Activated CD4-positive, alpha-beta T cell treated with anti-CD3 and anti-CD28 coated beads for 1 hour (primary cell): ENCODE measurements around the gene C6orf47.

Experiments used
- DNase-seq: peaks from one replicate; pipeline ENCODE4 v3.0.0-alpha.2; 2020

C6orf47 gene

DNA sequence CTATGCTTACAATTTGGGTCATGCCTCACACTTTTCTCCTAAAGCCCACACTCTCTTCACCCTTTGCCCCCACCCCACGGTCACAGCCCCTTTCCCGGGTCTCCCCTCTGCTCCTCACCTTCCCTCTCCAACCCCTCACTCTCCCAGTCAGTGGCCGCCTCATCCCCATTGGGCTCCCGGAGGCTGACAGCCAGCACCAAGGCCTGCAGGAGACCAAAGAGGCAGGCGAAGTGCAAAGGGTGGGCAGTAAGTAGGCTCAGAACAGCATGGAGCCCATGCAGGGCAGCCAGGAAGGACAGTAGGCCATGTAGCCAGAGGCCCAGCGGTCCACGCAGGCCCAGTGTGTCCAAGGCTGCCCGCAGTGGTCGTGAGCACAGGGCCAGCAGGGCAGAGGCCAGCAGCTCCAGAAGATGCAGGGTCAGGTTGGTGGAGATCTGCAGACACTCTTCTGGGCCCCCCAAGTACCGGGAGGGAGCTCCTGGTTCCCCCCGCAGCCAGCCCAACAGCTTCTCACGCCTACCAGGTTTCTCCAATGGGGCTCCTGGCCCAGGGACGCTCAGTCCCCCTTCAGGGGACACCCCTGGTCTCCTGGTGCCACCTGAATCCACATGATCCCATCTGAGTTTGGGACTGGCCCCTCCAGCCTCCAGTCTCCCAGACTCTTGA, 1.5 kb downstream of the C6orf47 start:
- DNase-seq: no peak

DNA sequence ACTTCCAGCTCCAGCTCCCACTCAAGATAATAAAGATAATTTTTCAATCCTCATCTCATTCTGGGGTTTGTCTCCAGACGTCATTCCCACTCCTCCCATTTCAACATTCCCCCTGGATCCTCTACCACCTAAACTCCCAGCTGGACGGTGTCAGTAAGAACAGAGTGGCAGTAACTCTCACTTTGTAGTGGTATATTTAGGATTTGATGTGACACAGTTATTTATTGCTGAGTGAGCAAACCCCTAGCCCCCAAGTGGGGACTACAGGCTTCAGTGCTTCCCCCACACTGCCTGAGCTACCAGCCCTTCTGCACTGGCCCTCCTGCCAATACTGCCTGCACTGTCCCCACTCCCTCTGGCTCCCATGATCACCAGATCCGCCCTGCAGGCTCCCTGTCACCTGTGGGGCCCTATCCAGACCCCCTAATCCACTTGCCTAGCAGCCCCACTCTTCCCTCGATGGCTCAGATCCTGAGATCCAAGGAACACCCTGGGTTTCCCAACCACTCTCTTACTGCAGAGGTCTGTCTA, 2.4 kb downstream of the C6orf47 start:
- no peak for DNase-seq

DNA sequence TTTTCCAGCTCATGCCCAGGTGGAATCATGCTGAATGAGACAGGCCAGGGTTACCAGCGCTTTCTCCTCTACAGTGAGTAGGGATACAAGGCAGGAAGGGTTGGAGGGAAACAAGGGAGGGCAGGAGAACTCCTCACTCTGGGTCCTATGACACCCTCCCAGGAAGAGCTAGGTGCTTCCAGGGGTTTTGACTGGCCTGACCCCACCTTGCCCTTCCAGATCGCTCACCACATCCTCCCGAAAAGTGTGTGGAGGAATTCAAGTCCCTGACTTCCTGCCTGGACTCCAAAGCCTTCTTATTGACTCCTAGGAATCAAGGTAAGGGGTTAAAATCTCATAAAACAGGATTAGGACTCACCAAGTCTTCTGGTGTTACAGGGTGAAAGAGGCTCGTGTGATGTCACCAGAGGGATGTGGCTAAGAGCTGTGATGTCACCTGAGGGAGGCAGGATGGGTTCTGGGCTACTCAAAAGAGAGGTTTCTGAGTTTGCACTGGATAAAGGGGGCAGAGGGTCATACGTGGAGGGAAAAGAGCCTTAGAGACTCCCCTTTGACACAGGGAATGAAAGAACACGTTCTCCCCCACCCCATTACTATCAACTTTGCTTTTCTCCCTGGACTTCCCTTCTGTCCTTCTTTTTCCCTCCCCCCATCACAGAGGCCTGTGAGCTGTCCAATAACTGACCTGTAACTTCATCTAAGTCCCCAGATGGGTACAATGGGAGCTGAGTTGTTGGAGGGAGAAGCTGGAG, 3.0 kb downstream of the C6orf47 start:
- DNase-seq: no peak

DNA sequence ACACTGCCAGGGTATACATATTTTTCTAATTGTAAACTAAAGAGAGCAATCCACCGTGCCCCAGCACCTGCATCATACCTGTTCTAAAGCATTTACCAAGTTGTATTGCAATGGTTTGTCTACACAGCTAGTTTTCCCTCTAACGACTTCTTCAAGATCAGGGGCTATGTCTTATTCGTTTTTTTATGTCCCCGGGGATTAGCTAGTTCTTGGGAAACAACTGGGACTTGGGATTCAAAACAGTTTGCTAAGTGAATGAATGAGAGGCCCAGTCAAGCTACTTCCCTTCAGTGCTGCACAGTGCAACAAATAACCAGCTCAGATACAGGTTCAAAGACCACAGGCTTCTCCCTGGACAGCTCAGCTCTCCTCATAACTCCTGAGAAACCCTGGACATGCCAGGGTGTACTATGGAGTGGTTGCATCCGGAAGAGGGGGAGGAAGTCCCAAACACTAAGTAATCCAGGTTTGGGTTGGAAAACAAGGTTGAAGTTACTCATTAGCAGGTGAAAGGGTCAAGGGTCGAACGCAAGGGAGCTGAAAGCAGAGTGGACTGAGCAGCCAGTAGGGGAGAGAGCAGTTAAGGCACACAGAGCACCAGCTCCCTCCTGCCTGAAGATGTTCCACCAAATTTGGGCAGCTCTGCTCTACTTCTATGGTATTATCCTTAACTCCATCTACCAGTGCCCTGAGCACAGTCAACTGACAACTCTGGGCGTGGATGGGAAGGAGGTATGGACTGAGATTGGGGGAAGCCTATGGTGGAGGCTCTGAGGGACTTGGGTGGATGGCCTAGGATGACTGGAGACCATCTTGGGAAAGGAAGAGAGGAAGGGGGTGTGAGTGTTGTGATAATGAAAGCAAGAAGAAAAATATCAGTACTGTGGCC, 5.0 kb downstream of the C6orf47 start, which contains the start of gene APOM:
Gene APOM (plus strand): TSS at position 546 of the 889 bp plus-strand sequence. CDS start 73 bp downstream, at position 619.
- DNase-seq: no peak

DNA sequence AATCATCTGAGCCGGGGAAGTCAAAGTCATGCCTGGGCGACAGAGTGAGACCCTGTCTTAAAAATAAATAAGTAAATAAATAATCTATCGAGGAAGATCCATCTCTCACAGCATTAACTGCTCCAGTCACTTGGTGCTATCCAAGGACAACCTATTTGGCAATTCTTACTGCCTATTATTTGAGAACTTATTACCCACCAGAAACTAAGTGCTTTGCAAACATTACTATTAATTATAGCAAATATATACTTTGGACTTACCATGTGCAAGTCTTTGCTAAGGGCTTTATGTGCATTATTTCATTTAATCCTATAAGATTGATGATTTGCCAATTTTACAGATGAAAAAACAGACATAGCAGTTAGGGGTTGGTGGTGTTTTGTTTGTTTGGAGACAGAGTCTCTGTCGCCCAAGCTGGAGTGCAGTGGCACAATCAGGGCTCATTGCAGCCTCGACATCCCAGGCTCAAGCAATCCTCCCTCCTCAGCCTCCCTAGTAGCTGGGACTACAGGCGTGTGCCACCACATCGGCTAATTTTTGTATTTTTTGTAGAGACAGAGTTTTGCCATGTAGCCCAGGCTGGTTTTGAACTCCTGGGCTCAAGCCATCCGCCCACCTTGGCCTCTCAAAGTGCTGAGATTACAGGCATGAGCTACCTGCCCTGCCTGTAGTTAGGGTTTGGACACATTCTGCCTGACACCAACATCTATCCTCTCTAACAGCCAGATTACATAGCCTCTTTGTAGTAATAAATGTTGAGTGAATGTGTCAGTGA, 5.8 kb downstream of the C6orf47 start:
- DNase-seq: no peak

DNA sequence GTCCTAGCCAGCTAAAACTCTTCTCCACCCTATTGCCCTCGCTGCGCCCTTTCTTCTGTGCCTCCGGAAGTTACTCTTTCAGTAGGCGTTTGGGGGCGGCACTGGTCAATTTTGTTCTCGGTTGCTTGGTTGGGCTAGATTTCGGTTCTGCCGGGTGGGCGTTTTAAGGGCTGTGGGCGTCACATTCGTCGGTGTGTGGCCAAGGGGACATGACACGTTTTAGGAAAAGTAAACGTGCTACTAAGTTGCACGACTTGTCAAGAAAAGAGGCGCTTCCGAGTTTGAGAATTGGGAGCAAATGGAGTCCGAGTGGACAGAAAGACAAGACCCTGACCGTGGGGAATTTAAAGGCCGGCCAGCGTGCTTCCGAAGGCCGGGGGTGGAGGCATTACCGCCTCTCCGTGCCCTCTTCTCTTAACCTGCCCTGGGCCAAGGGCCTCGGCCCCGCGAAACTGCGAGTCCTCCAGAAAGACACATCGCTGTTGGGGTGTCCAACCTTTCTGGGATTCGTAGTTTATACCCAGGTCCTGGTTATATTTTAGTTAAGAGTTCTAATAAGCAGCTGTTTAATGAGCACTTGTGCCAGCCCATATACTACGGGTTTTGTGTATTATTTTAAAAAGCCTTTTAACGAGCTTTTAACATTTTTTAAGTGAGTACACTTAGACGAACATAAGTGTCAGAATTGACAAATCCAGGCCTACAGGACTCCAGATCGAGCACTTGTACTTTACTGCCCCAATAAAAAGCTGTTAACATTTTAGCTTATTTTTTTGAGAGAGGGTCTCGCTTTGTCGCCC, 7.5 kb downstream of the C6orf47 start:
- DNase-seq: no peak

DNA sequence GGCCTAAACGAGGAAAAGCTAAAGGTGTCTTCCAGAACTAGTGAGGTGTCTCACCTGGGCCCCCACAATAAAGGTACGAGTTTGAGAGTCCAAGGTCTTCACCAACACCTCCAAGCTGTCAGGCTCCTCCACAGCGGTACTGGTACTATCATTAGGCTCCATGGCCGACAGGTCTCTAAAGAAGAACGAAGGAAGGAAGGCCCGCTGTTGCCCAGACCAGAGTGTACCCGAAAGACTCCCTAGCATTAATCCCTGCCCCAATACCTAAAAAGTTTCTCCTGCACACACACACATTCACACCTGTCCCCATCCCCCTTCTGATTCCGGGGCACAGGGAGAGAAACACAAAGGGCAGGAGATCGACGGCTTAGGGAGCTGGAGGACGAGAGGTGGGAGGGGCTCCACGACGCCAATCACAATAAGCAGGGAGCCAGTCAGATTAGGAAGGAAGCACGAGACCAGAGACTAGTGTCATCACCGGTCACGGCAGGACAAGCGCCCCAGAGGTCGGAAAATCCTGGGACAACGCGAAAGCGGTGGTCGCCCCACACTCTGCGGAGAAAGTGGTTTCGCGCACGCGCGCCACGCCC, 8.9 kb downstream of the C6orf47 start:
- DNase-seq: no peak

DNA sequence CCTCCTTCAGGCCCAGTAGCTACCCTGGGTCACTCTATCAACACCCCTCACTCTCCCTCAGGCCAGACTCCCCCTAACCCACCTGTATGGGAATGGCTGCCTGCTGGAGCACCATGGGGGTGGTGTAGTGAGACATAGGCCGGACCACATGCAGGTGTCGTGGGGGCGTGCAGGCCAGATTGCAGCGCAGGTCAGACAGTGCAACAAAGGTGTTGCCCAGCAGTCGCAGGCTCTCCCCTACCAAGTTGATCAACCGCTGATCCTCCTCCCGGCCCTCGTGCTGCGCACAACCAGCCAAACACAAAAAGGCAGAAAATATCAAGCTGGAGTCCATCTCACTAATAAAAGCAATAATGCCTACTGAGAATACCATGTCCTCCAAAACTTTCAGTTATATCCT, 15.3 kb downstream of the C6orf47 start:
- no peak for DNase-seq

DNA sequence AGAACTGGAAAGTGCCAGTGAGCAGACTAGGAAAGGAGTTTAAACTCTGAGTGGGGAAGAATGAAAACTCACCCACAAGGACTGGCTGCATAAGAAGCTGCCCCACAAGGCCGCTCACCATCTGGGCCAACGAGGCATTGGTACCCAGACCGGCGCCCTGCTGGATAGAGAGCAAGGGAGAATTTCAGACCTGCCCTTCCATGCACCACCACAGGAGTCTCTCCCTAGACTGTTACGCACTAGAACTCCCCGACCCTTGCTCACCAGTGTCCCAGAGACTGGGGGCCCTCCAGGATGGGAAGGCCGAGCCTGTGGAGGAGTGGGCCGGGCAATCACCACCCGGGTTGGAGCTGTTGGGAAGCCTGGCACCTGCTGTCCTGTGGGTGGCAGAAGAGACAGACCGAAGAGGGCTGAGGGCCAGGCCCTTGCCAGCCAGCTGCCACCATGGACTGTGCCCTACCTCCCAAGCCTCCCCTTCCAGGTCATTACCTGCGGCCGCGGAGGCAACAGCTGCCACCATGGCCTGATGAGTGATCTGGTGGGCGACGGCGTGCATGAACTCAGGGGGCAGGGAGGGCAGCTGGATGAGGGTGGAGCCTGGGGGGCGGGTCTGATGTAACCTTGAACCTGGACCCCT, 16.6 kb downstream of the C6orf47 start:
- DNase-seq: no peak

DNA sequence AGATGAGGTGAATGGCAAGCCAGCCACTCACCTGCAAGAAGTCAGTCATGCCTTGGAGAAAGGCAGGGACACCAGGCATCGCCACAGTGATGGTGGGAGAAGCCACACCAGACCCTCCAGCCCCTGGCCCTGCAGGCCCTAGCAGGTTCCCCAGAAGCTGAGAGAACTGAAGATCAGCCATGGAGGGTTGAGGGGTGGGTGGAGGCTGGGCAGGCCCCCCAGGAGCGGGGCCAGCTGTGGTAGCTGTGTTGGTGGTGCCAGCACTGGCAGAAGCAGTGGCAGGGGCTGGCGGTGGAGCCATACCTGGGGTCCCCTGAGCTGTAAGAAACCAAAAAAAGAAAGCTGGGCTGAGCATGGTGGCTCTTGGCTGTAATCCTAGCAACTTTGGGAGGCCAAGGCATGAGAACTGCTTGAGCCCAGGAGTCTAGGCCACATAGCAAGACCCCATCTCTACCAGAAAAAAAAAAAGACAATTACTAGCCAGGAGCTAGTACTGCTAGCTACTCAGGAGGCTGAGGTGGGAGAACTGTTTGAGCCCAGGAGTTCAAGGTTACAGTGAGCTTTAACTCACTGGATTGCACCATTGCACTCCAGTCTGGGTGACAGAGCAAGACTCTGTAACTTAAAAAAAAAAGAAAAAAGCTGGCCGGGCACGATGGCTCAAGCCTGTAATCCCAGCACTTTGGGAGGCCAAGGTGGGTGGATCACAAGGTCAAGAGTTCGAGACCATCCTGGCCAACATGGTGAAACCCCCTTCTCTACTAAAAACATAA, 17.6 kb downstream of the C6orf47 start:
- no peak for DNase-seq

DNA sequence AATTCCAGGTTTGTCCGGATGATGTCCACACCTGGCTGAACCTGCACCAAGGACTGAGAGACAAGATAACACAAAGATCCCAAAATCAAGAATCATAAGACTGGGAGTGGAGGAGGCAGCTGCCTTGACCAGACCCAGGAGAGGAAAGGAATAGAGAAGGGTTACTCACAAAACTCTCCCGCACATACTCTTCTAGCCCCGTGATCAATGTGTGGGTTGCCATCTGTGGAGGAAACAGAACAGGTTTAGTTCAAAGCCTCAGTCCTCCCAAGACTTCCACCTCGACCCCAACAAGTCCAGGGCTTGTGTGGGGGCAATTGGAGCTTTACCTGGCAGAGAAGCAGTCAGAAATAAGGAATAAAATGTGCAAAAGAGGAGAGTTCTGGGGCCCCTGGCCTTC, 19.2 kb downstream of the C6orf47 start:
- DNase-seq: no peak

DNA sequence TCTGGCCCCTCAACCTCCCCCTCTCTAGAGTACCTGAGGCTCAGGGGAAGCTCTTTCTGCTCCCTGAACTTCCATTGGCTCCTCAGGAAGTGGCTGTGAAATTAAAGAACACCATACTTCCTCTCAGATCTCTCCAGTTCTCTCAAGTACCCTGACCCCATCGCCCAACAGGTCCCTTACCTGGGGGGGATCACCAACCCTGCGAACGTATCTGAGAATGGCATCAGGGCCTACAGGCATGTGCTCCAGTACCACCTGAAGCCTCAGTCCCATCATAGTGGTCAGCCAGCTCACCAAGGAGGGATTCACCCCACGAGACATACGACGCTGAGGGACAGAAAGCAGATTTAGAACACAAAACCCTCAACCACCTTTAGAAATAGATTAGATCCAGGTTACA, 20.0 kb downstream of the C6orf47 start:
- no peak for DNase-seq

DNA sequence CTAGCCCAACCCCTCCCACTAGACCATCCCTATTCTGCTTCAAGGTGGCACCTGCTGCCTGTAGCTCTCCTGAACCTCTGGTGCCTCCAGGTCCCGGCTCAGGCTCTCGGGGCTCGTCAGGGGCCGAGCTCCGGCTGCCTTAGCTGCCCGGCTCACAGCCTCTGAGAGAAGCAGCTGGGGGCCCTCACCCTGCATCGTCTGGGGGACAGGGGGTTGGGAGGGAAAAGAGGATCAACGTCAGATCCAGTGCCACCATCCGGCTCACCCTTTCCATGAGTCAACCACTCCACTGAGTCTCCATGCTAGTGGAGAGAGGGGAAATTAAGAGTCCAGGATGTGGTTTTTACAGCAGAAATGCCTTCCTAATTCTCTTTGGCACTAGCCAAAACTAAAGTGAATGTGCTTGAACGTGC, 21.1 kb downstream of the C6orf47 start:
- no peak for DNase-seq

DNA sequence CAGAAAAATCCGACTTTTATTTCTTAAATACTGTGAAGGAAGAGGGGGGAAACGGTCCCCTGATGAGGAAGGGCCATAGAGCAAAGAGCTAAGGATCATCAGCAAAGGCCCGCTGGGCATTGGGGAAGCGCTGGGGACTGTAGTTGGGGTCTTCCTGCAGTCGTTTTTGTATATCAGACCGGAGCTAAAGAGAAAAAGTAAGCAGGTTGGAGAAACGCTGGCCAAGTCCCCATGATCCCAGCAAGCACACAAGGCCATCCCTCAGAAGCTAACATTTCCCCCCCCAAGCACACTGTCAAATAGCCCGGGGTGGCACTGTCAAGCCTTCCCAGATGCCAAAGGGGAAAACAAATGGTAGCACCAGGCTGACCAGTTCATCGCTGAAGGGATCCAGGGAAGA, 21.5 kb downstream of the C6orf47 start:
- no peak for DNase-seq

DNA sequence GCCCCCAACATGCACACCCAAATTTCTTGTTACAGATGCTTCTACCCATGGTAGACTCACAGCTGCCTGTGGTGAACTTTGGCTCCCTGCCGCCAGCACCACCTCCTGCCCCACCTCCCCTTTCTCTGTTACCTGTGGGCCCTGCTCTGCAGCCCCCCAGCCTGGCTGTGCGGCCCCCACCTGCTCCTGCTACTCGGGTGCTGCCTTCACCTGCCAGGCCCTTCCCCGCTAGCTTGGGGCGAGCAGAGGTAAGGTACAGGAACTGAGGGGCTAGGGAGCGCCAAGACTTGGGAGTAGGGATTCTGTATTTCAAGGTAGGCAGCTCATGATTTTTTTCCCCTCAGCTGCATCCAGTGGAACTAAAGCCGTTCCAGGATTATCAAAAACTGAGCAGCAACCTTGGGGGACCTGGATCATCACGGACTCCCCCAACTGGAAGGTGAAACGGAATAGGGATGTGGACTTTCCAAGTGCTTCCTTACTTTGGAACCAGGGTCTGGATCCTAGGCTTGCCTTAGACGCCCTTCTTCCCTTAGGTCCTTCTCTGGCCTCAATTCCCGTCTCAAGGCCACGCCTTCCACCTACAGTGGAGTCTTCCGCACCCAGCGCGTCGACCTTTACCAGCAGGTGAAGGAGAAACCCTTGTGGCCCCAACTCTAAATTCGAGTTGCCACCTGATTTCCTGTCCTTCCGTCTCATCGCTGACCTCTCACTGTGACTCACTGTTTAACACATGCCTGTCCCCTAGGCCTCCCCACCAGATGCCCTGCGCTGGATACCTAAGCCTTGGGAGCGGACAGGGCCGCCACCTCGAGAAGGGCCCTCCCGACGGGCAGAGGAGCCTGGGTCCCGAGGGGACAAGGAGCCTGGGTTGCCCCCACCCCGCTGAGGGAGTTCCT, 23.6 kb downstream of the C6orf47 start:
- DNase-seq: no peak

DNA sequence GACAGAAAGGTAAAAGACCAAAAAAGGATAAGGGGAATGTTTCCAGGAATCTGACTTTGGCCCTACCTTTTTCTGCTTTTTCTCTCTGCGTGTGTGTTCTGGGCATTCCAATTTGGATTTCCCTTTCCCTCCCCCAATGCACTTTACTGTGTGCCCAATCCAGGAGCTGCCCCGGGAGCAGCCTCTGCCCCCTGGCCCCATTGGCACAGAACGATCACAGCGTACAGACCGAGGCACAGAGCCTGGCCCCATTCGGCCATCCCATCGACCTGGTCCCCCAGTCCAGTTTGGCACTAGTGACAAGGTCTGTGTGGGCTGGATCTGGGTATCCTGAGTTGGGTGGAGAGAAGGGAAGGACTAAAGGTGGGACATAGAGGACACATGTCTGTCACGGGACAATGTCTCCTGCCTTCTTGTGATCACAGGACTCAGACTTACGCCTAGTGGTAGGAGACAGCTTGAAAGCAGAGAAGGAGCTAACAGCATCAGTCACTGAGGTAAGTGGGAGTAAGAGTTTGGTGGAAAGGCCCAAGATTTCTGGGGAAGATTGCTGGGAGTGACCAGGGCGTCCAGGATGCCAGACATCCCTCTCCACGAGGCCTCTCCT, 25.5 kb downstream of the C6orf47 start:
- no peak for DNase-seq

DNA sequence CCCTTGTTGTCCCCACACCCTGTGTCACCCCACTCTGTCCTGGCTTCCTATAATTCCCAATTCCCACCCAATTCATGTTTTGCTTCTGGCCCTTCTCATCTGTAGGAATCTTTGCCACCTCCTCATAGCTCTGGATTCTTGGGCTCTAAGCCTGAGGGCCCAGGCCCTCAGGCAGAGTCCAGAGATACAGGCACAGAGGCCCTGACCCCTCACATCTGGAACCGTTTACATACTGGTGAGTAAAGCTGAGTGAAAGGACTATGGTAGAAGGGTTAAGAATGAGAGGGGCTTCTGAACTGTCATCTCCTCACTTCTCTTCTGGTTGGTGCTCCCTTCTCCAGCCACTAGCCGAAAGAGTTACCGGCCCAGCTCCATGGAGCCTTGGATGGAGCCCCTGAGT, 26.4 kb downstream of the C6orf47 start:
- no peak for DNase-seq

DNA sequence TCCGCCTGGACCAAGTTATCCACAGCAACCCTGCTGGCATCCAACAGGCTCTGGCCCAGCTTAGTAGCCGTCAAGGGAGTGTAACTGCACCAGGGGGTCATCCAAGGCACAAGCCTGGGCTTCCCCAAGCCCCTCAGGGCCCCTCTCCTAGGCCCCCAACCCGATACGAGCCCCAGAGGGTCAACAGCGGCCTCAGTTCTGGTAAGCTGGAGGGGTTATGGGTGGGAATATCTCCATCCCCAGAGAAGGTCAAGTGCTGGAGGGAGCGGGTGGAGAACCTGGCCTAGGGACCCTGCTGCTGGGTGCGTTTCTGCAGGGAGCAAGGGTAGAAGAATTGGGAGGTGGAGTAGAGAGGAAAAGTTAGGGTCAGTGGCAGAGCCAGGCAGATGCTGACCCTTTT, 27.1 kb downstream of the C6orf47 start:
- no peak for DNase-seq
